PC-9 (cell line): ENCODE measurements around the gene RITA1. TPM values are rescaled to one million over a fixed set of nuclear protein-coding genes. Genes with fewer than 3 reads are reported as not detected.

Source experiments
- Bru-seq: library from RNA; stranded (reverse); fragments of 400-500 nt; gene quantifications from one replicate; lab custom pipeline; 2021; lab: Mats Ljungman, UMichigan
- BruChase-seq, 2 experiments: library from RNA; stranded (reverse); fragments of 400-500 nt; gene quantifications; one replicate each; lab custom pipeline; 2021; lab: Mats Ljungman, UMichigan
- BruUV-seq: library from RNA; stranded (reverse); fragments of 400-500 nt; replicated peaks from 2 replicates; lab custom pipeline; 2021; lab: Mats Ljungman, UMichigan
- CTCF ChIA-PET: fragments of 300-600 bp; sonication (Branson Sonifier 250); formaldehyde crosslinking; loops from one replicate; lab custom pipeline; 2022; ENCODE audit warnings: antibody characterized with exemption; lab: Charles Lee
- POLR2A ChIA-PET: fragments of 300-600 bp; sonication (Branson Sonifier 250); formaldehyde crosslinking; loops from one replicate; lab custom pipeline; 2022; ENCODE audit warnings: antibody characterized with exemption; ENCODE audit not compliant: unreplicated experiment; lab: Charles Lee
- DNase-seq, 2 experiments: peaks; one replicate each; pipeline versions ENCODE4 v3.0.0 to v3.0.0-alpha.2; 2015 to 2022; ENCODE audit warnings: mixed read lengths in 1 of 2
- H2AFZ ChIP-seq: fragments of 200-600 bp; sonication (generic); 2 replicates; pipeline ENCODE4 v1.8.1; 2017; ENCODE audit warnings: antibody characterized with exemption
- H3F3A ChIP-seq: fragments of 200-600 bp; sonication (generic); 2 replicates; pipeline ENCODE4 v1.8.1; 2017; ENCODE audit warnings: antibody characterized with exemption, mild to moderate bottlenecking, low read depth; ENCODE audit not compliant: insufficient read depth
- H3K27ac ChIP-seq: fragments of 200-600 bp; sonication (generic); 2 replicates; pipeline ENCODE4 v1.6.1; 2016; ENCODE audit warnings: mixed run types
- H3K27me3 ChIP-seq: fragments of 200-600 bp; sonication (generic); 2 replicates; pipeline ENCODE4 v1.6.1; 2016; ENCODE audit warnings: low read depth, mixed run types; ENCODE audit not compliant: insufficient read depth
- H3K36me3 ChIP-seq: fragments of 200-600 bp; sonication (generic); 2 replicates; pipeline ENCODE4 v1.6.1; 2016; ENCODE audit warnings: low read depth, mixed run types
- H3K4me1 ChIP-seq: fragments of 200-600 bp; sonication (generic); replicated peaks from 2 replicates; pipeline ENCODE4 v1.6.1; 2016; ENCODE audit warnings: mixed run types; ENCODE audit not compliant: insufficient read depth
- H3K4me2 ChIP-seq: fragments of 200-600 bp; sonication (generic); 2 replicates; pipeline ENCODE4 v1.6.1; 2017; ENCODE audit warnings: mixed run types
- H3K4me3 ChIP-seq: fragments of 200-600 bp; sonication (generic); 2 replicates; pipeline ENCODE4 v1.6.1; 2016; ENCODE audit warnings: mixed run types
- H3K79me2 ChIP-seq: fragments of 200-600 bp; sonication (generic); 2 replicates; pipeline ENCODE4 v1.6.1; 2017; ENCODE audit warnings: low read depth, mixed run types
- H3K9me2 ChIP-seq: fragments of 200-600 bp; sonication (generic); 2 replicates; pipeline ENCODE4 v1.8.1; 2017; ENCODE audit warnings: mild to moderate bottlenecking; ENCODE audit not compliant: insufficient read depth
- H3K9me3 ChIP-seq: fragments of 200-600 bp; sonication (generic); 2 replicates; pipeline ENCODE4 v1.8.1; 2016; ENCODE audit warnings: low read depth; ENCODE audit not compliant: insufficient read depth
- H4K20me1 ChIP-seq: fragments of 200-600 bp; sonication (generic); 2 replicates; pipeline ENCODE4 v1.8.1; 2017; ENCODE audit not compliant: insufficient read depth
- EZH2 ChIP-seq: fragments of 200-600 bp; sonication (generic); IDR thresholded peaks from 2 replicates; pipeline ENCODE4 v1.8.0; 2017; ENCODE audit warnings: antibody characterized with exemption, low read depth
- intact Hi-C: fragments of 100-400 bp; cut with micrococcal nuclease; formaldehyde crosslinking; loops from one replicate; pipeline ENCODE4 v1.10.0; 2022; ENCODE audit not compliant: unreplicated experiment
- long read RNA-seq: library from polyadenylated mRNA; stranded (forward); transcript quantifications from one replicate; pipeline ENCODE4 v2.0.0, GENCODE V29; 2022
- total RNA-seq: library from RNA; stranded (reverse); gene quantifications from 2 replicates; pipeline ENCODE4 v1.2.3, GENCODE V29; 2021
- TF ChIP-seq, protein P1 (sequence below): fragments of 200-600 bp; sonication (generic); conservative IDR thresholded peaks from 2 replicates; pipeline ENCODE4 v1.6.1; 2017; ENCODE audit warnings: mixed run types, antibody characterized with exemption, mild to moderate bottlenecking, moderate library complexity

Gene RITA1, protein sequence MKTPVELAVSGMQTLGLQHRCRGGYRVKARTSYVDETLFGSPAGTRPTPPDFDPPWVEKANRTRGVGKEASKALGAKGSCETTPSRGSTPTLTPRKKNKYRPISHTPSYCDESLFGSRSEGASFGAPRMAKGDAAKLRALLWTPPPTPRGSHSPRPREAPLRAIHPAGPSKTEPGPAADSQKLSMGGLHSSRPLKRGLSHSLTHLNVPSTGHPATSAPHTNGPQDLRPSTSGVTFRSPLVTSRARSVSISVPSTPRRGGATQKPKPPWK
- total RNA-seq, result 15.8 and 16.1 TPM in 2 replicates
- Bru-seq, nascent RNA, result percentile 63 among the genes with signal in this experiment
- BruChase-seq, experiment 1, labeled RNA remaining after a 2-hour chase, result percentile 55 among the genes with signal in this experiment
- BruChase-seq, experiment 2, labeled RNA remaining after a 6-hour chase, result percentile 68 among the genes with signal in this experiment
- long read RNA-seq, transcript RITA1-201 (4 exons, 2,053 nt), result major isoform, 24 of 32 reads
- long read RNA-seq, partial matches to known transcripts, result 1 of 32 reads
- long read RNA-seq, other reads (novel, unspliced or antisense), result 3 of 32 reads

DNA sequence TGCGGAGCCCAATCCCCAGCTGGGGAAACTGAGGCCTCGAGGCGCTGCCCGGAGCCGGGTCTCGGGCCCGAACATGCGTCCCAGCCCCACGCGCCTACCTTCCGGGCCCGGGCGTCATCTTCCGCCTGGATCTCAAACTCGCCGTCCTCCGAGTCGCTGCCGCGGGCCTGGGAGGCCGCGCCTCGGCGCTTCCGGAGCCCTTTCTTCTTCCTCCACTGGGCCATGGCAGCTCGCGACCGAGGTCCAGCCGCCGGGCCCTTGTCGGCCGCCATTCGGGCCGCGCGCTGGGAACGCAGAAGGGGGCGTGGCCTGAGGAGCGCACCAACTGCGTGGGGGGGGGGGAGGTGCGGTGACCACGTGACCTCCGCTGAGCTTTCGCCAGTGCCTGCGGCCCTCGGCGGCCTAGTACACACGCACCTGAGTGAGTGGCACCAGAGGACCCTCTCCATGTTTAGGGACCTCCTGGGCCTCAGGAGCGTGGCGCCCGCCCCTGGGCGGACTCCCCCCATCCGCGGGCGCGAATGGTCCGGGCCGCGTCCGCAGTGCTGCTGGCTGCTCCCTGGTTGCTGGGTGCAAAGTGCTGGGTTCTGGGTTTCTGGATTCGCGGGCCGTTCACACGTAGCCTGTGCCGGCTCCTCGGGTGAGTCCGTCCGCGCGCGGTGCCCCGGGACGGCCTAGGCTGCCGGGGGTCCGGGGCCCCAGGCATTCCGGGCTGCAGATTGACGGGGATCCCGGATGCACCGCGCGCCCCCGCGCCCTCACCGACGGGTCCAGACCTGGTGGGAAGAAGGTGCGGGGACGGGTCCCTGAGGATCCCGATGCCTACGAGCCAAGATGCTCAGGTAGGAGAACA, at the start of gene RITA1, which contains the start of gene DDX54:
Gene RITA1 (plus strand): TSS at position 542 of the 853 bp plus-strand sequence. CDS start 1,026 bp downstream, outside the sequence.
Gene DDX54 (minus strand): TSS at position 299 of the 853 bp plus-strand sequence. CDS start 27 bp downstream, at position 272.
- Histone ChIP-seq H3K4me2 (peak within 1 kb of the TSS; percentile 91), H3K27me3 (no peaks in the 10 kb centered on the region), H3K4me1 (peaks cover 15% of the 10 kb centered on the region), H3K9me2 (no peaks in the 10 kb centered on the region), H3K79me2 (peaks cover 57% of the 10 kb centered on the region), H3K9me3 (no peaks in the 10 kb centered on the region), H4K20me1 (peaks cover 31% of the 10 kb centered on the region), H3K36me3 (peaks cover 11% of the 10 kb centered on the region; the same call in 1 of the 2 replicates), H3K27ac (peak within 1 kb of the TSS; percentile 89), H3K4me3 (peak within 1 kb of the TSS; percentile 80), H2AFZ (peak within 1 kb of the TSS; percentile 90), H3F3A (peaks cover 39% of the 10 kb centered on the region)
- intact Hi-C loops, result no loop called here
- peak; percentile 61 to 78 for DNase-seq
- CTCF ChIA-PET, result interaction anchor here (0.6 kb wide), 2 partner anchors 50 to 85 kb away, joined by 4 to 8 read pairs; partner anchors contain the start of gene RASAL1
- POLR2A ChIA-PET, result interaction anchor here (0.6 to 0.7 kb wide), 5 partner anchors 15 to 1456 kb away, joined by 3 to 9 read pairs (median 5); partner anchors contain the start of gene TPCN1
- no TSS peak for BruUV-seq
- TF ChIP-seq, protein P1, sequence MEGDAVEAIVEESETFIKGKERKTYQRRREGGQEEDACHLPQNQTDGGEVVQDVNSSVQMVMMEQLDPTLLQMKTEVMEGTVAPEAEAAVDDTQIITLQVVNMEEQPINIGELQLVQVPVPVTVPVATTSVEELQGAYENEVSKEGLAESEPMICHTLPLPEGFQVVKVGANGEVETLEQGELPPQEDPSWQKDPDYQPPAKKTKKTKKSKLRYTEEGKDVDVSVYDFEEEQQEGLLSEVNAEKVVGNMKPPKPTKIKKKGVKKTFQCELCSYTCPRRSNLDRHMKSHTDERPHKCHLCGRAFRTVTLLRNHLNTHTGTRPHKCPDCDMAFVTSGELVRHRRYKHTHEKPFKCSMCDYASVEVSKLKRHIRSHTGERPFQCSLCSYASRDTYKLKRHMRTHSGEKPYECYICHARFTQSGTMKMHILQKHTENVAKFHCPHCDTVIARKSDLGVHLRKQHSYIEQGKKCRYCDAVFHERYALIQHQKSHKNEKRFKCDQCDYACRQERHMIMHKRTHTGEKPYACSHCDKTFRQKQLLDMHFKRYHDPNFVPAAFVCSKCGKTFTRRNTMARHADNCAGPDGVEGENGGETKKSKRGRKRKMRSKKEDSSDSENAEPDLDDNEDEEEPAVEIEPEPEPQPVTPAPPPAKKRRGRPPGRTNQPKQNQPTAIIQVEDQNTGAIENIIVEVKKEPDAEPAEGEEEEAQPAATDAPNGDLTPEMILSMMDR, result no peak
- TF ChIP-seq EZH2, result no peak

DNA sequence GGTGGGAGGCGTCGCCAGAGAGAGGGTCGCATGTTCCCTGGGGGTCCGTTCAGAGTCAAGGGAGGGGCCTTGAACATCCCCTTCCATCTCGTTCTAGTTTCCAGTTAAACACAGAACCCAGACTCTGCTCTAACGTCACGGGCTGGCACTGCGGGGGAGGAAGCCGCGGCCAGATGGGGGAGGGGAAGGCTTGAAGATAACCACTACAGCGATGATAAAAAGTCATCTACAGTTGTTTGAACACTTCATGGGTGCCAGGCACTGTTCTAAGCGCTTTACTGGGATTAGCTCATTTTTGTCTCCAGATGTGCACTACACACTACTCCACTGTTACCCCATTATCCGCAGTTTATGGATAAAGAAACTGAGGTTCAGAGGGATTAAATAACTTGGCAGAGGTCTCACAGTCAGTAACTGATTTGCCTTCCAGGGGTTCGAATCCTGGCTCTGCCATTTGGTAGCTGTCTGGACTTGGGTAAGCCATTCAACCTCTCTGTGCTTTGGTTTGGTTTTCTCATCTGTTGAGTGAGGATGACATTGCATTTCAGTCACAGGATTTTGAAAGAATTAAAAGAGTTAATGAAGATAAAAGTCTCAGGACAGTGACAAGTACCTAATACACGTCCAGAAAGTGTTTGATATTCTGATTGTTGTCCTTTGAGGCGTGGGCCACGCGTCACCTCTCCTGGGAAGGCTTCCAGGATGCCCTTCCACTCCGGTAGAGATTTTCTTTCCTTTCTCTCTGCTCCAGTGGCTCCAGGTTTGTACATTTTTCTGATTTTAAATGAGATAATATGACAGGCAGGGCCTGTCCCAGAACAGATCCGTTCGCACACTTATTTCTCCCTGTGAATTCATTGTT, 49.2 kb upstream of the RITA1 start:
- CTCF ChIA-PET, result interaction anchor here (0.5 to 1.8 kb wide), 2 partner anchors 17 to 134 kb away, joined by 5 to 21 read pairs; no protein-coding TSS in a partner anchor
- POLR2A ChIA-PET, result no interaction called here
- Histone ChIP-seq H3K9me2 (no peaks in the 10 kb centered on the region), H3K79me2 (peaks cover 15% of the 10 kb centered on the region), H3K9me3 (no peaks in the 10 kb centered on the region), H3K4me2 (peak overlapping the region; percentile 90), H3F3A (peaks cover 25% of the 10 kb centered on the region), H3K36me3 (no peaks in the 10 kb centered on the region), H3K4me3 (peak overlapping the region; percentile 42; the same call in 1 of the 2 replicates), H2AFZ (peak overlapping the region; percentile 45; the same call in 1 of the 2 replicates), H3K27me3 (no peaks in the 10 kb centered on the region), H3K4me1 (peaks cover 38% of the 10 kb centered on the region), H3K27ac (peak overlapping the region; percentile 93), H4K20me1 (no peaks in the 10 kb centered on the region; the same call in 1 of the 2 replicates)
- DNase-seq, result peak in 1 of 2 experiments; percentile 36
- intact Hi-C loops, result loop anchor here (5.0 kb wide), 1 partner anchor 39 kb away; no protein-coding TSS in a partner anchor
- BruUV-seq, result no TSS peak
- TF ChIP-seq EZH2, result no peak
- TF ChIP-seq, protein P1, result no peak
